H1 (cell line): ENCODE measurements around the gene NR2F1-AS1. TPM values are rescaled to one million over a fixed set of nuclear protein-coding genes. Genes with fewer than 3 reads are reported as not detected.
A peak's percentile ranks its signal among the peaks of the same experiment; 100 is the strongest.

Experiments used
- CTCF ChIA-PET: fragments of 300-600 bp; sonication (Branson Sonifier 250); formaldehyde crosslinking; loops from one replicate; lab custom pipeline; 2021; ENCODE audit not compliant: partially characterized antibody; lab: Charles Lee
- POLR2A ChIA-PET: fragments of 300-600 bp; sonication (Branson Sonifier 250); formaldehyde crosslinking; loops from one replicate; lab custom pipeline; 2021; ENCODE audit warnings: inconsistent platforms; ENCODE audit not compliant: partially characterized antibody; lab: Charles Lee
- DNase-seq, 2 experiments: peaks; one replicate each; pipeline versions ENCODE4 v3.0.0 to v3.0.0-alpha.2; 2010 to 2022; ENCODE audit warnings: low spot score in 2 of 2, low read depth in 1 of 2, mixed read lengths in 1 of 2
- FAIRE-seq: peaks from 2 replicates; lab custom pipeline; 2011; peaks lifted over from hg19 to GRCh38; lab: Jason Lieb, UNC
- H2AFZ ChIP-seq: 2 replicates; pipeline ENCODE4 v1.8.1; 2012; ENCODE audit warnings: low read length, inconsistent platforms
- H2AK5ac ChIP-seq: 2 replicates; pipeline ENCODE4 v1.6.1; 2013; ENCODE audit warnings: low read depth, low read length
- H2BK120ac ChIP-seq: replicated peaks from 2 replicates; pipeline ENCODE3; 2013; ENCODE audit warnings: low read depth, low read length, inconsistent platforms
- H2BK12ac ChIP-seq: 2 replicates; pipeline ENCODE4 v1.6.1; 2013; ENCODE audit warnings: low read depth, low read length
- H2BK15ac ChIP-seq: 2 replicates; pipeline ENCODE4 v1.6.1; 2013; ENCODE audit warnings: low read length
- H2BK20ac ChIP-seq: 2 replicates; pipeline ENCODE4 v1.6.1; 2013; ENCODE audit warnings: low read length
- H2BK5ac ChIP-seq: 2 replicates; pipeline ENCODE4 v1.6.1; 2013; ENCODE audit warnings: low read depth, low read length
- H3K14ac ChIP-seq: 2 replicates; pipeline ENCODE4 v1.6.1; 2013; ENCODE audit warnings: inconsistent platforms; ENCODE audit not compliant: insufficient read length
- H3K18ac ChIP-seq: 2 replicates; pipeline ENCODE4 v1.6.1; 2013; ENCODE audit warnings: low read length; ENCODE audit errors: extremely low read depth
- H3K23ac ChIP-seq: 2 replicates; pipeline ENCODE4 v1.6.1; 2013; ENCODE audit warnings: inconsistent platforms; ENCODE audit not compliant: insufficient read length
- H3K23me2 ChIP-seq: 2 replicates; pipeline ENCODE4 v1.6.1; 2013; ENCODE audit warnings: low read depth, low read length
- H3K27ac ChIP-seq: 2 replicates; pipeline ENCODE4 v1.6.1; 2011; ENCODE audit warnings: low read depth, low read length, inconsistent platforms
- H3K27me3 ChIP-seq, 4 experiments: replicated peaks in 1 of 4; 1 replicate in 1 of 4; 2 replicates in 3 of 4; pipeline versions ENCODE4 v1.6.1 to v1.8.1; 2011 to 2013; ENCODE audit warnings: low read length in 3 of 4, mild to moderate bottlenecking in 3 of 4, inconsistent platforms in 2 of 4, mixed read lengths in 2 of 4, moderate library complexity in 1 of 4; ENCODE audit not compliant: control insufficient read depth in 3 of 4, insufficient read depth in 3 of 4; ENCODE audit errors: extremely low read depth in 1 of 4
- H3K36me3 ChIP-seq, 4 experiments: 2 replicates each; pipeline versions ENCODE4 v1.6.1 to v1.8.1; 2011 to 2013; ENCODE audit warnings: mild to moderate bottlenecking in 4 of 4, low read length in 3 of 4, moderate library complexity in 2 of 4, control low read depth in 1 of 4, inconsistent platforms in 1 of 4; ENCODE audit not compliant: insufficient read depth in 4 of 4, control insufficient read depth in 2 of 4
- H3K4ac ChIP-seq: replicated peaks from 2 replicates; pipeline ENCODE3; 2013; ENCODE audit warnings: low read length, low read depth, mixed read lengths, inconsistent platforms; ENCODE audit not compliant: insufficient read length
- H3K4me1 ChIP-seq, 4 experiments: replicated peaks in 1 of 4; 1 replicate in 1 of 4; 2 replicates in 3 of 4; pipeline versions ENCODE4 v1.6.1 to v1.8.1; 2011 to 2013; ENCODE audit warnings: low read length in 3 of 4, inconsistent platforms in 2 of 4, mixed read lengths in 1 of 4; ENCODE audit not compliant: insufficient read depth in 4 of 4, control insufficient read depth in 3 of 4
- H3K4me2 ChIP-seq, 2 experiments: 2 replicates each; pipeline versions ENCODE4 v1.6.1 to v1.8.1; 2011 to 2013; ENCODE audit warnings: low read depth in 2 of 2, low read length in 2 of 2, control low read depth in 1 of 2, inconsistent platforms in 1 of 2, mild to moderate bottlenecking in 1 of 2; ENCODE audit not compliant: insufficient read depth in 1 of 2
- H3K4me3 ChIP-seq, 4 experiments: fragments of 200-600, 300-600 bp in 1 of 4; sonication (generic), shearing (Covaris generic), sonication (Bioruptor Twin) in 1 of 4; 2 replicates each; pipeline versions ENCODE4 v1.5.1 to v1.8.1; 2011 to 2016; ENCODE audit warnings: low read length in 4 of 4, low read depth in 3 of 4, control low read depth in 2 of 4, inconsistent platforms in 2 of 4, mild to moderate bottlenecking in 2 of 4, mixed read lengths in 1 of 4, moderate library complexity in 1 of 4; ENCODE audit not compliant: insufficient read depth in 2 of 4; ENCODE audit errors: extremely low read depth in 1 of 4
- H3K56ac ChIP-seq: replicated peaks from 2 replicates; pipeline ENCODE3; 2013; ENCODE audit warnings: low read depth, mild to moderate bottlenecking, mixed read lengths, low read length, inconsistent platforms; ENCODE audit not compliant: insufficient read length
- H3K79me1 ChIP-seq: 2 replicates; pipeline ENCODE4 v1.6.1; 2013; ENCODE audit warnings: low read depth, low read length, control low read depth
- H3K79me2 ChIP-seq, 2 experiments: 2 replicates each; pipeline versions ENCODE4 v1.6.1 to v1.8.1; 2012 to 2013; ENCODE audit warnings: low read length in 2 of 2, mild to moderate bottlenecking in 2 of 2, inconsistent platforms in 1 of 2; ENCODE audit not compliant: insufficient read depth in 2 of 2, control insufficient read depth in 1 of 2
- H3K9ac ChIP-seq, 4 experiments: replicated peaks in 1 of 4; 1 replicate in 1 of 4; 2 replicates in 3 of 4; pipeline versions ENCODE4 v1.6.1 to v1.8.1; 2011 to 2013; ENCODE audit warnings: low read depth in 3 of 4, low read length in 3 of 4, control low read depth in 2 of 4, mild to moderate bottlenecking in 2 of 4, moderate library complexity in 2 of 4, inconsistent platforms in 1 of 4; ENCODE audit errors: extremely low read depth in 1 of 4
- H3K9me3 ChIP-seq, 2 experiments: 2 replicates each; pipeline versions ENCODE4 v1.6.1 to v1.8.1; 2012 to 2013; ENCODE audit warnings: mild to moderate bottlenecking in 2 of 2, moderate library complexity in 2 of 2, control low read depth in 1 of 2, inconsistent platforms in 1 of 2, low read depth in 1 of 2, low read length in 1 of 2, mixed read lengths in 1 of 2; ENCODE audit not compliant: insufficient read depth in 2 of 2
- H4K20me1 ChIP-seq, 2 experiments: replicated peaks in 1 of 2; 2 replicates each; pipeline versions ENCODE3 to v1.8.1; 2011 to 2013; ENCODE audit warnings: inconsistent platforms in 2 of 2, low read length in 2 of 2, mild to moderate bottlenecking in 1 of 2; ENCODE audit not compliant: insufficient read depth in 2 of 2, control insufficient read depth in 1 of 2
- H4K5ac ChIP-seq: 2 replicates; pipeline ENCODE4 v1.6.1; 2013; ENCODE audit warnings: low read length, low read depth, mixed read lengths, inconsistent platforms; ENCODE audit not compliant: insufficient read length
- H4K8ac ChIP-seq: 2 replicates; pipeline ENCODE4 v1.8.0; 2013; ENCODE audit warnings: mild to moderate bottlenecking, moderate library complexity, low read length, inconsistent platforms; ENCODE audit not compliant: insufficient read depth; ENCODE audit errors: extremely low read depth
- H4K91ac ChIP-seq: replicated peaks from 2 replicates; pipeline ENCODE3; 2013; ENCODE audit warnings: low read length, mixed read lengths, inconsistent platforms; ENCODE audit not compliant: insufficient read length
- FOSL1 ChIP-seq: IDR thresholded peaks from 2 replicates; pipeline ENCODE4 v1.6.1; 2011; ENCODE audit warnings: mild to moderate bottlenecking, low read depth, low read length, moderate library complexity; ENCODE audit not compliant: insufficient read depth
- HDAC6 ChIP-seq: IDR thresholded peaks from one replicate; pipeline ENCODE4 v1.7.1; 2012; ENCODE audit warnings: low read depth, mild to moderate bottlenecking, inconsistent platforms, low read length, moderate library complexity
- JUND ChIP-seq: IDR thresholded peaks from 2 replicates; pipeline ENCODE4 v1.6.1; 2011; ENCODE audit warnings: mild to moderate bottlenecking, improper control_type of control experiment, low read length
- POLR2AphosphoS5 ChIP-seq: IDR thresholded peaks from 2 replicates; pipeline ENCODE4 v1.6.1; 2011; ENCODE audit warnings: low read depth, low read length
- RFX5 ChIP-seq: IDR thresholded peaks from 2 replicates; pipeline ENCODE4 v1.6.1; 2011; ENCODE audit warnings: low read depth, low read length, improper control_type of control experiment, borderline replicate concordance
- SP1 ChIP-seq: IDR thresholded peaks from 2 replicates; pipeline ENCODE4 v1.6.1; 2011; ENCODE audit warnings: low read depth, low read length
- WGBS, 2 experiments: shearing (Covaris generic) in 1 of 2; methylation state at CpG; one replicate each; pipeline versions ENCODE4 v1.1.6 to v1.1.7; 2013 to 2015; ENCODE audit warnings: low lambda C conversion rate in 2 of 2, mixed read lengths in 2 of 2, inconsistent platforms in 1 of 2, low coverage in 1 of 2, missing lambda C conversion rate in 1 of 2; ENCODE audit not compliant: insufficient replicate concordance in 2 of 2, insufficient coverage in 1 of 2, insufficient read length in 1 of 2; ENCODE audit errors: extremely low coverage in 1 of 2, missing lambda C conversion rate in 1 of 2; 5-methylcytosine and 5-hydroxymethylcytosine counted together
- polyA plus RNA-seq, 7 experiments: library from polyadenylated mRNA; depleted of rRNA in 3 of 7; stranded (reverse) in 5 of 7; unstranded in 2 of 7; fragments of >200 nt in 5 of 7; fragments of 200-250 nt in 2 of 7; gene quantifications; 1 replicate in 5 of 7; 2 replicates in 1 of 7; 4 replicates in 1 of 7; pipeline versions ENCODE4 v1.2.1 to v1.2.3, GENCODE V29; 2011 to 2013; ENCODE audit warnings: missing spikeins in 2 of 7, mixed read lengths in 2 of 7
- total RNA-seq: library from RNA; stranded (reverse); fragmentation: NEBNext Ultra II Directional; extraction: Animal tissue kit (Norgen Biotek cat#: 25700); gene quantifications from 2 replicates; pipeline ENCODE4 v1.2.1, GENCODE V29; 2021
- TF ChIP-seq, protein P1 (sequence below): IDR thresholded peaks from 2 replicates; pipeline ENCODE4 v1.6.1; 2012; ENCODE audit warnings: inconsistent platforms

NR2F1-AS1 gene
- total and polyA plus RNA-seq, 2 of the 8 experiments (the other 6 are each of a cell fraction or from before 2014, with no cell fraction given) = 1.6 to 5.6 TPM

DNA sequence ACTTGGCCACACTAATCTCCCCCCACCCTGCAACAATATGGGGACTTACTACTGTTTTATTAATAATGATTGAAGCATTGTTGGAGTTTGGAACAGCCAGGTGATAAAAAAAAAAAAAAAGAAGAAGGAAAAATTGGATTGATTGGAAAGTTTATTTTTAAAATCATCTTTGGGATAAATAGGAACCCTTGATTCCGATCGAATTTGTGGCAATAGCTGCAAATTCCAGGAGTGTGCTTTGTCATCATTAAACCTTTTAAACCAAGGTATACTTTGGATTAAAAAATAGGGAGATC is 1.1 kb upstream of the NR2F1-AS1 start:
- Histone ChIP-seq H2BK120ac (no peak overlapping the region), H3K14ac (no peak overlapping the region), H3K9me3 (no peaks in the 10 kb centered on the region), H2BK5ac (no peak overlapping the region), H3K18ac (no peak overlapping the region), H3K79me1 (no peaks in the 10 kb centered on the region), H3K9ac (no peak overlapping the region), H2BK12ac (no peak overlapping the region), H2AFZ (no peak overlapping the region), H4K5ac (no peak overlapping the region), H3K23me2 (peaks cover 14% of the 10 kb centered on the region; the same call in 1 of the 2 replicates), H4K91ac (no peak overlapping the region), H4K8ac (no peak overlapping the region), H3K4me2 (peak overlapping the region; percentile 79 to 84; a peak in 3 of 4 replicates)
- WGBS, 2 experiments = 0% methylated on average over 2 of the region's 2 CpGs; no CpG with 5 or more reads in 1 of the 2 experiments
- POLR2A ChIA-PET = interaction anchor here (0.7 to 1.3 kb wide), 2 partner anchors 13 to 29 kb away, joined by 3 read pairs; no protein-coding TSS in a partner anchor
- TF ChIP-seq, protein P1, sequence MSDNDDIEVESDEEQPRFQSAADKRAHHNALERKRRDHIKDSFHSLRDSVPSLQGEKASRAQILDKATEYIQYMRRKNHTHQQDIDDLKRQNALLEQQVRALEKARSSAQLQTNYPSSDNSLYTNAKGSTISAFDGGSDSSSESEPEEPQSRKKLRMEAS = no peak
- TF ChIP-seq JUND = no peak
- no peak for TF ChIP-seq SP1
- no peak for TF ChIP-seq FOSL1
- no peak for TF ChIP-seq POLR2AphosphoS5
- TF ChIP-seq HDAC6 = no peak
- no peak for TF ChIP-seq RFX5
- TF ChIP-seq, all 59 proteins: peak for 0
- Histone ChIP-seq H3K4me1 (peaks cover 0 to 29% (median 21%) of the 10 kb centered on the region in 4 experiments; a peak in 5 of 7 replicates), H2BK20ac (no peak overlapping the region), H3K27ac (no peak overlapping the region), H3K27me3 (peaks cover 70 to 97% (median 84%) of the 10 kb centered on the region in 4 experiments), H3K4me3 (peak overlapping the region in 1 of 4 experiments; percentile 61; a peak in 3 of 8 replicates), H3K23ac (no peak overlapping the region), H3K56ac (no peak overlapping the region), H3K4ac (no peak overlapping the region), H2AK5ac (no peak overlapping the region), H3K79me2 (no peaks in the 10 kb centered on the region), H3K36me3 (peaks cover 0 to 2% (median 0%) of the 10 kb centered on the region in 4 experiments; a peak in 1 of 8 replicates), H4K20me1 (peaks cover 5 to 16% of the 10 kb centered on the region in 2 experiments), H2BK15ac (no peak overlapping the region)
- CTCF ChIA-PET = interaction anchor here (0.7 to 2.1 kb wide), 4 partner anchors 10 to 748 kb away, joined by 3 to 12 read pairs (median 6); no protein-coding TSS in a partner anchor
- FAIRE-seq = no peak
- DNase-seq = no peak
